Esophagus squamous epithelium (tissue), 5 donors: ENCODE data around the gene TBK1. TPM values are rescaled to one million over a fixed set of nuclear protein-coding genes. Genes with fewer than 3 reads are reported as not detected.

Experiments used
- DNase-seq: peaks from one replicate; lab custom pipeline; 2025; lab: John Stamatoyannopoulos, UW
- H3K27ac ChIP-seq, 4 donors: fragments of 200-600 bp; sonication (generic); one replicate each; pipeline ENCODE4 v1.5.1; 2016 to 2019; ENCODE audit warnings: mild to moderate bottlenecking in 1 of 4
- H3K27me3 ChIP-seq, 4 donors: fragments of 200-600 bp; sonication (generic); 1 replicate in 3 of 4; 2 replicates in 1 of 4; pipeline versions ENCODE4 v1.5.1 to v1.6.0; 2017 to 2021; ENCODE audit warnings: antibody characterized with exemption in 1 of 4
- H3K36me3 ChIP-seq, 3 donors: fragments of 200-600 bp; sonication (generic); one replicate each; pipeline ENCODE4 v1.5.1; 2016 to 2019
- H3K4me1 ChIP-seq, 3 donors: fragments of 200-600 bp; sonication (generic); one replicate each; pipeline ENCODE4 v1.5.1; 2017 to 2019
- H3K4me3 ChIP-seq, 4 donors: fragments of 200-600 bp; sonication (generic); 1 replicate in 3 of 4; 2 replicates in 1 of 4; pipeline ENCODE4 v1.5.1; 2016 to 2019; ENCODE audit warnings: mild to moderate bottlenecking in 2 of 4, moderate library complexity in 1 of 4
- H3K9me3 ChIP-seq, 3 donors: fragments of 200-600 bp; sonication (generic); one replicate each; pipeline ENCODE4 v1.5.1; 2016 to 2019
- CTCF ChIP-seq, 6 experiments: fragments of 450-650 bp in 4 of 6; fragments of 200-600 bp in 2 of 6; sonication (generic) in 2 of 6; IDR thresholded peaks; one replicate each; pipeline ENCODE4 v1.5.1; 2016 to 2019; ENCODE audit warnings: antibody characterized with exemption in 6 of 6, mild to moderate bottlenecking in 4 of 6, moderate library complexity in 4 of 6
- POLR2A ChIP-seq, 4 donors: fragments of 450-650 bp; IDR thresholded peaks; one replicate each; pipeline ENCODE4 v1.6.1; 2017; ENCODE audit warnings: antibody characterized with exemption in 4 of 4, mild to moderate bottlenecking in 4 of 4, moderate library complexity in 3 of 4
- WGBS, 2 donors: methylation state at CpG; one replicate each; pipeline ENCODE4 v1.1.5; 2018; 5-methylcytosine and 5-hydroxymethylcytosine counted together
- intact Hi-C: fragments of 100-400 bp; cut with DNase I; formaldehyde crosslinking; loops from one replicate; pipeline ENCODE4 v1.15.0; 2022
- total RNA-seq, 4 donors: library from RNA; depleted of rRNA; stranded (reverse); fragments of >200 nt; gene quantifications; one replicate each; pipeline ENCODE4 v1.1.0, GENCODE V29; 2016
- donor health status: DM: yes; HTN: yes; CAD: no.

TBK1 gene
- total RNA-seq, 4 donors from 2014 or later = 12.5 to 25.7 (median 20.7) TPM

GRCh38 chr12:64545081-64545382 lies 93.1 kb downstream of the TBK1 start:
- intact Hi-C loops = no loop called here
- H3K9me3 ChIP-seq = no peaks in the 10 kb centered on the region
- no peak for DNase-seq
- H3K4me1 ChIP-seq = peaks cover 0 to 6% (median 0%) of the 10 kb centered on the region in 3 donors
- no peak overlapping the region for H3K4me3 ChIP-seq
- no peaks in the 10 kb centered on the region for H3K27me3 ChIP-seq
- WGBS, 2 donors = 57 to 65% methylated on average over 3 of the region's 3 CpGs
- H3K36me3 ChIP-seq = no peaks in the 10 kb centered on the region
- no peak for TF ChIP-seq CTCF (IDR thresholded peaks at IDR 0.05)
- TF ChIP-seq POLR2A (IDR thresholded peaks at IDR 0.05) = no peak
- no peak overlapping the region for H3K27ac ChIP-seq

- Histone ChIP-seq H3K4me3 (no peak overlapping the region), H3K27ac (no peak overlapping the region), H3K36me3 (no peaks in the 10 kb centered on the region), H3K9me3 (no peaks in the 10 kb centered on the region), H3K27me3 (no peaks in the 10 kb centered on the region), H3K4me1 (peaks cover 0 to 6% (median 0%) of the 10 kb centered on the region in 3 donors)
- TF ChIP-seq CTCF (IDR thresholded peaks at IDR 0.05) (no peak), POLR2A (IDR thresholded peaks at IDR 0.05) (no peak)
- WGBS, 2 donors = 53 to 80% methylated on average over 1 of the region's 1 CpG
- DNase-seq = no peak
- intact Hi-C loops = no loop called here
Measured at GRCh38 chr12:64549108-64549507, 97.2 kb downstream of the TBK1 start.

- H3K36me3 ChIP-seq = no peaks in the 10 kb centered on the region
- no peak overlapping the region for H3K4me3 ChIP-seq
- no peak for DNase-seq
- 64 to 76% methylated on average over 3 of the region's 3 CpGs for whole genome bisulfite sequencing, 2 donors
- TF ChIP-seq CTCF (IDR thresholded peaks at IDR 0.05) (no peak), POLR2A (IDR thresholded peaks at IDR 0.05) (no peak)
- H3K9me3 ChIP-seq = no peaks in the 10 kb centered on the region
- no peak overlapping the region for H3K27ac ChIP-seq
- peaks cover 0 to 6% (median 0%) of the 10 kb centered on the region in 3 donors for H3K4me1 ChIP-seq
- intact Hi-C loops = loop anchor here (5.0 kb wide), 1 partner anchor 147 kb away; no protein-coding TSS in a partner anchor
- H3K27me3 ChIP-seq = no peaks in the 10 kb centered on the region
Measured at GRCh38 chr12:64550755-64551154, 98.8 kb downstream of the TBK1 start.

GRCh38 chr12:64551676-64552075 lies 99.8 kb downstream of the TBK1 start:
- TF ChIP-seq CTCF (IDR thresholded peaks at IDR 0.05) (no peak), POLR2A (IDR thresholded peaks at IDR 0.05) (no peak)
- no peak for DNase-seq
- no peaks in the 10 kb centered on the region for H3K27me3 ChIP-seq
- H3K4me1 ChIP-seq = peaks cover 0 to 6% (median 0%) of the 10 kb centered on the region in 3 donors
- intact Hi-C loops = loop anchor here (5.0 kb wide), 1 partner anchor 146 kb away; no protein-coding TSS in a partner anchor
- H3K27ac ChIP-seq = no peak overlapping the region
- H3K9me3 ChIP-seq = no peaks in the 10 kb centered on the region
- WGBS, 2 donors = 59 to 60% methylated on average over 7 of the region's 7 CpGs
- no peak overlapping the region for H3K4me3 ChIP-seq
- H3K36me3 ChIP-seq = no peaks in the 10 kb centered on the region

Other genes with a start within 250 kb of the TBK1 start
- 10 to 100 TPM in 2 of 4 donors, 1 to 10 TPM in 2; 6.2 to 15.8 (median 9.8) TPM for gene KICS2, start 229.8 kb upstream of the TBK1 start, total RNA-seq
- 1 to 10 TPM in 3 of 4 donors, under 1 TPM in 1; 1.00 to 6.8 (median 3.0) TPM for gene C12orf56, start 61.4 kb upstream of the TBK1 start, total RNA-seq
- 10 to 100 TPM; 29.9 to 61.2 (median 38.0) TPM for gene XPOT, start 47.7 kb upstream of the TBK1 start, total RNA-seq
- 10 to 100 TPM; 10.4 to 44.4 (median 15.5) TPM for gene RASSF3, start 158.4 kb downstream of the TBK1 start, total RNA-seq